Right lobe of liver (tissue), 6 donors: Measurements from ENCODE around the gene CARD8. TPM values are rescaled to one million over a fixed set of nuclear protein-coding genes. Genes with fewer than 3 reads are reported as not detected.

Experiments used
- ATAC-seq, 4 donors: fragments of 200-7000 bp; cut with Tn5 transposase; one replicate each; pipeline ENCODE4 v1.9.1; 2020; ENCODE audit warnings: mild to moderate bottlenecking in 4 of 4, moderate library complexity in 4 of 4
- DNase-seq, 3 donors: peaks; one replicate each; pipeline ENCODE4 v3.0.0-alpha.2; 2020
- H3K27ac ChIP-seq, 3 donors: fragments of 200-600 bp; one replicate each; pipeline ENCODE4 v1.8.0; 2022
- H3K27me3 ChIP-seq, 2 donors: fragments of 200-600 bp; one replicate each; pipeline ENCODE4 v1.8.0; 2022
- H3K36me3 ChIP-seq, 4 donors: fragments of 200-600 bp; sonication (generic) in 1 of 4; one replicate each; pipeline versions ENCODE4 v1.5.1 to v1.8.0; 2017 to 2022; ENCODE audit warnings: control low read depth in 1 of 4
- H3K4me1 ChIP-seq, 4 donors: fragments of 200-600 bp; sonication (generic) in 1 of 4; one replicate each; pipeline versions ENCODE4 v1.5.1 to v1.8.0; 2017 to 2022; ENCODE audit warnings: control low read depth in 1 of 4
- H3K4me3 ChIP-seq, 3 donors: fragments of 200-600 bp; one replicate each; pipeline ENCODE4 v1.8.0; 2022
- H3K9me3 ChIP-seq, 4 donors: fragments of 200-600 bp; sonication (generic) in 1 of 4; one replicate each; pipeline versions ENCODE4 v1.5.1 to v1.8.0; 2017 to 2022; ENCODE audit warnings: control low read depth in 1 of 4
- CTCF ChIP-seq, 4 donors: fragments of 200-600 bp in 3 of 4; fragments of 450-650 bp in 1 of 4; IDR thresholded peaks; one replicate each; pipeline versions ENCODE4 v1.5.1 to v1.8.0; 2016 to 2022; ENCODE audit warnings: antibody characterized with exemption in 4 of 4, mild to moderate bottlenecking in 2 of 4
- POLR2A ChIP-seq: fragments of 450-650 bp; IDR thresholded peaks from one replicate; pipeline ENCODE4 v1.6.1; 2017; ENCODE audit warnings: antibody characterized with exemption, mild to moderate bottlenecking
- WGBS: methylation state at CpG from one replicate; pipeline ENCODE4 v1.1.6; 2018; ENCODE audit warnings: low coverage, low lambda C conversion rate; ENCODE audit not compliant: insufficient coverage; ENCODE audit errors: missing lambda C conversion rate; 5-methylcytosine and 5-hydroxymethylcytosine counted together
- intact Hi-C, 2 donors: fragments of 100-400 bp; cut with DNase I; formaldehyde crosslinking; loops; one replicate each; pipeline versions ENCODE4 v1.11.2 to v1.14.1; 2022
- total RNA-seq, 6 experiments: library from RNA; depleted of rRNA in 2 of 6; stranded (reverse); fragments of >200 nt in 2 of 6; fragmentation: NEBNext Ultra II Directional in 3 of 6; extraction: Animal tissue kit (Norgen Biotek cat#: 25700) in 3 of 6; gene quantifications; one replicate each; pipeline versions ENCODE4 v1.1.0 to v1.2.4, GENCODE V29; 2016 to 2023
- donor health status: DM: no; HTN: yes; CAD: no.
- donor health status: DM: no; HTN: no; CAD: no.
- donor health status: DM: no; HTN: no; CAD: no.
- donor health status: DM: no; HTN: yes; CAD: no.
- donor health status: DM: no; HTN: yes; CAD: no.

Gene CARD8
- total RNA-seq, 6 experiments from 2014 or later = 15.4 to 24.5 (median 19.8) TPM

- H3K27ac ChIP-seq = peak overlapping the region; percentile 51 to 73 (median 71)
- peaks cover 0 to 23% (median 0%) of the 10 kb centered on the region in 4 donors for H3K4me1 ChIP-seq
- intact Hi-C loops = no loop called here
- peak; percentile 60 for TF ChIP-seq POLR2A
- no peak for TF ChIP-seq CTCF (IDR thresholded peaks at IDR 0.05)
- WGBS = 60% methylated on average over 13 of the region's 13 CpGs
- ATAC-seq (peak; percentile 81 to 92 (median 88)), DNase-seq (peak; percentile 60 to 64 (median 64))
- H3K36me3 ChIP-seq = no peaks in the 10 kb centered on the region
- no peaks in the 10 kb centered on the region for H3K27me3 ChIP-seq
- no peaks in the 10 kb centered on the region for H3K9me3 ChIP-seq
- H3K4me3 ChIP-seq = peak overlapping the region; percentile 12 to 34 (median 26)
Observed at GRCh38 chr19:48249502-48250014, 6.2 kb downstream of the CARD8 start.

- no peaks in the 10 kb centered on the region for H3K36me3 ChIP-seq
- H3K27me3 ChIP-seq = no peaks in the 10 kb centered on the region
- intact Hi-C loops = no loop called here
- ATAC-seq = no peak
- 76% methylated on average over 7 of the region's 7 CpGs for WGBS
- H3K4me3 ChIP-seq = peak overlapping the region in 2 of 3 donors; percentile 26 to 34
- H3K9me3 ChIP-seq = no peaks in the 10 kb centered on the region
- TF ChIP-seq POLR2A (no peak), CTCF (IDR thresholded peaks at IDR 0.05) (no peak)
- peak overlapping the region in 2 of 3 donors; percentile 20 to 73 for H3K27ac ChIP-seq
- DNase-seq = no peak
- H3K4me1 ChIP-seq = peaks cover 0 to 14% (median 0%) of the 10 kb centered on the region in 4 donors
Observed at GRCh38 chr19:48248081-48248833, 7.5 kb downstream of the CARD8 start.

GRCh38 chr19:48247212-48247611 is 8.5 kb downstream of the CARD8 start:
- DNase-seq = no peak
- Histone ChIP-seq H3K27me3 (no peaks in the 10 kb centered on the region), H3K4me3 (no peak overlapping the region), H3K36me3 (no peaks in the 10 kb centered on the region), H3K4me1 (peaks cover 0 to 14% (median 0%) of the 10 kb centered on the region in 4 donors), H3K27ac (no peak overlapping the region), H3K9me3 (no peaks in the 10 kb centered on the region)
- WGBS = 92% methylated on average over 3 of the region's 3 CpGs
- TF ChIP-seq CTCF (IDR thresholded peaks at IDR 0.05) (no peak), POLR2A (no peak)
- intact Hi-C loops = no loop called here
- no peak for ATAC-seq

- intact Hi-C loops = no loop called here
- WGBS = 26% methylated on average over 5 of the region's 5 CpGs
- Histone ChIP-seq H3K27me3 (no peaks in the 10 kb centered on the region), H3K27ac (no peak overlapping the region), H3K4me3 (no peak overlapping the region), H3K4me1 (peaks cover 0 to 14% (median 0%) of the 10 kb centered on the region in 4 donors), H3K36me3 (peaks cover 0 to under 1% (median 0%) of the 10 kb centered on the region in 4 donors), H3K9me3 (no peaks in the 10 kb centered on the region)
- ATAC-seq (peak; percentile 45 to 74 (median 53)), DNase-seq (no peak)
- no peak for TF ChIP-seq CTCF (IDR thresholded peaks at IDR 0.05)
- no peak for TF ChIP-seq POLR2A
Observed at GRCh38 chr19:48246101-48246500, 9.6 kb downstream of the CARD8 start.
